ENCODE results near the gene TMEM63C. TPM values are rescaled to one million over a fixed set of nuclear protein-coding genes. Genes with fewer than 3 reads are reported as not detected.

TMEM63C gene, protein sequence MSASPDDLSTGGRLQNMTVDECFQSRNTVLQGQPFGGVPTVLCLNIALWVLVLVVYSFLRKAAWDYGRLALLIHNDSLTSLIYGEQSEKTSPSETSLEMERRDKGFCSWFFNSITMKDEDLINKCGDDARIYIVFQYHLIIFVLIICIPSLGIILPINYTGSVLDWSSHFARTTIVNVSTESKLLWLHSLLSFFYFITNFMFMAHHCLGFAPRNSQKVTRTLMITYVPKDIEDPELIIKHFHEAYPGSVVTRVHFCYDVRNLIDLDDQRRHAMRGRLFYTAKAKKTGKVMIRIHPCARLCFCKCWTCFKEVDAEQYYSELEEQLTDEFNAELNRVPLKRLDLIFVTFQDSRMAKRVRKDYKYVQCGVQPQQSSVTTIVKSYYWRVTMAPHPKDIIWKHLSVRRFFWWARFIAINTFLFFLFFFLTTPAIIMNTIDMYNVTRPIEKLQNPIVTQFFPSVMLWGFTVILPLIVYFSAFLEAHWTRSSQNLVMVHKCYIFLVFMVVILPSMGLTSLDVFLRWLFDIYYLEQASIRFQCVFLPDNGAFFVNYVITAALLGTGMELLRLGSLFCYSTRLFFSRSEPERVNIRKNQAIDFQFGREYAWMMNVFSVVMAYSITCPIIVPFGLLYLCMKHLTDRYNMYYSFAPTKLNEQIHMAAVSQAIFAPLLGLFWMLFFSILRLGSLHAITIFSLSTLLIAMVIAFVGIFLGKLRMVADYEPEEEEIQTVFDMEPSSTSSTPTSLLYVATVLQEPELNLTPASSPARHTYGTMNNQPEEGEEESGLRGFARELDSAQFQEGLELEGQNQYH
- 10 to 100 TPM in 2 of 4 donors, 1 to 10 TPM in 2; 3.3 to 43.7 (median 11.3) TPM for total RNA-seq

DNA sequence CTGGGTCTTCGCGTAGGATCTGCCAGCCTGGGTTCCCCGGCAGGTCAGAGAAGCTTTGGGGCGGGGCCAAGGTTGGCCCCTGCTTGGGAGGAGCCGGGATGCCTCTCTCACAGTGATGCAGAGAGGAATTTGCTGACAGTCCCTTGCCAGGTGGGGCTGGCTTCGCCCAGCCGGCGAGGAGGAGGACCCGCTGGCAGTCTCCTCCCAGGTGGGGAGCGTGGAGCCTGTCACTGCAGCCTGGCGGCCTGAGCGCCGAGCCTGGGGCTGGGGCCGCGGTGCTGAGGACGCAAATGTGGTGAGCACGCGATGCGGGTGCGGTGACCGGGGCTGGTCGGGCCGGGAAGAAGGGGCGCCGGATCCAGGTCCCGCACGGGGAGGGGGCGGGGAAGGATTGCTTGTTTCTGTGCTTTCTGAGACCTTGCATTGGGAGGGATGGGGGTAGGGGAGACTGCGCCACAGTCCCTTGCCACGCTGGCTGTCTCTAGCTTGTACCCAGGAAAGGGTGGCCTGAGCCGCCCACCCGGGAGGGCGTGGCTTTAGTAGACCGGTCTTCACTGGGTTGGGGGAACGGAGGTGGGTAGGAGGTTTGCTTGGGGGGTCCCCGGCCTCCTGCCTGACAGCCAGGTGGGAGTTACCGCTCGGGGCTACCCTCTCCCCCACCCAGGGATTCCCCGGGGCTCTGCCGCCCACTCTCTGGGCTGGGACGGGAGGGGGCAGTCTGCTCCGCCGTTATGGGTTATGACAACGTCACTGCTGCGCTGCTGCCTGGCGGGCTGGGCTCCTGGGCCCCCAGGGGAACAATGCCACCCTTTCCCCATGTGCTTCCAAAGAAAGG is at the start of gene TMEM63C:
TSS of gene TMEM63C (plus strand) at position 196 of the 835 bp plus-strand sequence. CDS start 37,016 bp downstream, outside the sequence.
- H3K4me3 ChIP-seq, result peak within 1 kb of the TSS; percentile 32 to 56 (median 52)
- H3K36me3 ChIP-seq, result no peaks in the 10 kb centered on the region
- H3K4me1 ChIP-seq, result peaks cover 0 to 21% (median 10%) of the 10 kb centered on the region in 4 donors
- peak within 1 kb of the TSS in 2 of 4 donors; percentile 17 to 55 for H3K27ac ChIP-seq
- H3K27me3 ChIP-seq, result no peaks in the 10 kb centered on the region
- TF ChIP-seq POLR2A (IDR thresholded peaks at IDR 0.05), result peak; percentile 63 to 66
- TF ChIP-seq, protein P1, sequence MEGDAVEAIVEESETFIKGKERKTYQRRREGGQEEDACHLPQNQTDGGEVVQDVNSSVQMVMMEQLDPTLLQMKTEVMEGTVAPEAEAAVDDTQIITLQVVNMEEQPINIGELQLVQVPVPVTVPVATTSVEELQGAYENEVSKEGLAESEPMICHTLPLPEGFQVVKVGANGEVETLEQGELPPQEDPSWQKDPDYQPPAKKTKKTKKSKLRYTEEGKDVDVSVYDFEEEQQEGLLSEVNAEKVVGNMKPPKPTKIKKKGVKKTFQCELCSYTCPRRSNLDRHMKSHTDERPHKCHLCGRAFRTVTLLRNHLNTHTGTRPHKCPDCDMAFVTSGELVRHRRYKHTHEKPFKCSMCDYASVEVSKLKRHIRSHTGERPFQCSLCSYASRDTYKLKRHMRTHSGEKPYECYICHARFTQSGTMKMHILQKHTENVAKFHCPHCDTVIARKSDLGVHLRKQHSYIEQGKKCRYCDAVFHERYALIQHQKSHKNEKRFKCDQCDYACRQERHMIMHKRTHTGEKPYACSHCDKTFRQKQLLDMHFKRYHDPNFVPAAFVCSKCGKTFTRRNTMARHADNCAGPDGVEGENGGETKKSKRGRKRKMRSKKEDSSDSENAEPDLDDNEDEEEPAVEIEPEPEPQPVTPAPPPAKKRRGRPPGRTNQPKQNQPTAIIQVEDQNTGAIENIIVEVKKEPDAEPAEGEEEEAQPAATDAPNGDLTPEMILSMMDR (IDR thresholded peaks at IDR 0.05), result no peak
- no peaks in the 10 kb centered on the region for H3K9me3 ChIP-seq
- peak; percentile 53 to 83 (median 73) for DNase-seq

DNA sequence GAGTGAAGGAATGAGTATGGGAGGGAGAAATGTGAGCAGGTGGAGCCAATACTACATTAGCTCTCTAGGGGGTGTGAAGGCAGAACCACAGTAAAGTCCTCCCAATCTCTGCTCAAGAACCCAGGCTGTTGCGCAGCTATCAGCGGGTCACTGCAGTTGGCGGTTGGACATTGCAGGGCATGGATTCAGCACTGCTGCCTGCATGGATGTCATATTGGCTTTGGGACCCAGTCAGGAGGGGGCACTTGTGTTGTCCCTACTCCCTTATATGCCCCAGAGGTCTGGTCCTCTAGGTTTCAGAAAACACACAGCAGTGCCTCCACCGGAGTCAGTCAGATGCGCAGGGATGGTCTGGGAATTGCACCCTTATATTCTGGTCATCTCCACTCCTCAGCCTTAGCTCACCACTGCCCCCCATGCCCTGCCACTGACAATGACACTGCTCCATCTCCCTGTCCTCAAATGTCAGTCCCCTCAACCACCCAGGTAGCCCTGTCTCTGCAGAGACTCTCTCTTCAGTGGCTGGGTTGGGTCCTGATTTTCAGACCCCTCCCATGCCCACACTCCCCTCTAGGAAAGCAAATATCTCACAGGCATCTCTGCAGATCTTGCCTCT is 49.6 kb upstream of the TMEM63C start:
- peak in 1 of 3 donors; percentile 32 for DNase-seq
- no peaks in the 10 kb centered on the region for H3K9me3 ChIP-seq
- H3K4me3 ChIP-seq, result no peak overlapping the region
- no peaks in the 10 kb centered on the region for H3K36me3 ChIP-seq
- H3K27me3 ChIP-seq, result no peaks in the 10 kb centered on the region
- no peak overlapping the region for H3K27ac ChIP-seq
- TF ChIP-seq, protein P1 (IDR thresholded peaks at IDR 0.05), result no peak
- no peaks in the 10 kb centered on the region for H3K4me1 ChIP-seq

DNA sequence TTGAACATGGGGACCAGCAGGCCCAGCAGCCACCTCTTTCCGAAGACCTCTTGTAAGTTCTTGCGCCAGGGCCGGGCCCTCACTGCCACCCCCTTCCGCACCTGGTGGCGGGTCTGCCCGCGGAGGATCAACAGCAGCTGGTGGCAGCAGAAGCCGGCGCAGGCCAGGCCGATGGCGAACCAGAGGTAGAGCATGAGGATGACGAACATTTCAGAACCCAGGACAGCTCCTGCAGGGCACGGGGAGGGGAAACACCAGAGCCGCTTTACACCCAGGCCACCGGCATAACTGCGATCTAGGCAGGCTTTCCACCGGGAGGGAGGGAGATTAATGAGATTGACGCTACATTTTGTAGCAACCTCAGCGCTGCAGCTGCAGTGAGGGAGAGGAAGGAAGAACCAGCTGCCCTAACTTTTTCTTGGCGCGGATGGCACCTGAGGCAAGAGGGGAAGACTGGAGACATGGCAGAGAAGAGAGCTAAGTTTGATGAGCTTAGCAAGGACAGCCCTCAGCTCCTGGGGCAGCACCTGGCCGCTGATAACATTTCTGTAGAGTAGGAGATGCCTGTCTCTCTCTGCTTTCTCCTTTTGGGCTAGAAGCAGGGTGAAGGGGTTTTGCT is 47.8 kb upstream of the TMEM63C start:
- H3K27me3 ChIP-seq, result peaks cover 0 to 6% of the 10 kb centered on the region in 2 donors
- no peaks in the 10 kb centered on the region for H3K36me3 ChIP-seq
- H3K4me1 ChIP-seq, result peaks cover 0 to under 1% (median 0%) of the 10 kb centered on the region in 4 donors
- H3K4me3 ChIP-seq, result no peak overlapping the region
- DNase-seq, result peak in 1 of 3 donors; percentile 58
- TF ChIP-seq, protein P1 (IDR thresholded peaks at IDR 0.05), result no peak
- no peak for TF ChIP-seq POLR2A (IDR thresholded peaks at IDR 0.05)
- no peak overlapping the region for H3K27ac ChIP-seq
- no peaks in the 10 kb centered on the region for H3K9me3 ChIP-seq

DNA sequence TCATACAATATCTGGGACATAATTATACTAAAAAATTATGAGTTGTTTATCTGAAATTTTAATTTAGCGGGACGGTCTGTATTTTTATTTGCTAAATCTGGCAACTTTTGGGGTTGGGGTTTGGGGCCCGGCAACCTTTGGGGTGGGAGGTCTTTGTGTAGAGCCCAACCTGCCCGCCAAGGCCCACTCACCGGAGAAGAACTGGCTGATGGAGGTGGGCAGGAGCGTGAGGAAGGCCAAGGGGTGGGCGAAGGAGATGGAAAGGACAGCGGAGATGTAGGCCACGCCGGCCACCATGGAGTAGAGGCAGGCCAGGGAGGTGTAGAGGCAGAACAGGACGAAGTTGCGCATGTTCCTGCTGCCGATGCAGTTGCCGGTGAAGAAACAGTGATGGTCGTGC is 42.6 kb upstream of the TMEM63C start:
- TF ChIP-seq, protein P1 (IDR thresholded peaks at IDR 0.05), result no peak
- TF ChIP-seq POLR2A (IDR thresholded peaks at IDR 0.05), result no peak
- peaks cover 0 to 32% of the 10 kb centered on the region in 2 donors for H3K27me3 ChIP-seq
- no peaks in the 10 kb centered on the region for H3K9me3 ChIP-seq
- H3K4me1 ChIP-seq, result peaks cover 0 to 31% (median 14%) of the 10 kb centered on the region in 4 donors
- no peaks in the 10 kb centered on the region for H3K36me3 ChIP-seq
- no peak overlapping the region for H3K27ac ChIP-seq
- no peak overlapping the region for H3K4me3 ChIP-seq
- DNase-seq, result no peak
